Mucosa of rectum (tissue), 2 donors: ENCODE results near the gene SRL.

Experiments used
- H3K27ac ChIP-seq, 2 donors: one replicate each; pipeline ENCODE4 v1.7.0; 2013; ENCODE audit warnings: inconsistent platforms in 2 of 2, low read depth in 2 of 2, low read length in 2 of 2
- H3K27me3 ChIP-seq, 2 donors: one replicate each; pipeline ENCODE4 v1.7.0; 2013; ENCODE audit warnings: low read length in 2 of 2; ENCODE audit not compliant: control insufficient read depth in 2 of 2, insufficient read depth in 2 of 2
- H3K36me3 ChIP-seq, 2 donors: one replicate each; pipeline ENCODE4 v1.7.0; 2013; ENCODE audit warnings: low read length in 2 of 2; ENCODE audit not compliant: control insufficient read depth in 2 of 2, insufficient read depth in 2 of 2
- H3K4me1 ChIP-seq, 2 donors: one replicate each; pipeline ENCODE4 v1.7.0; 2013; ENCODE audit warnings: low read length in 2 of 2, mild to moderate bottlenecking in 1 of 2; ENCODE audit not compliant: control insufficient read depth in 2 of 2, insufficient read depth in 2 of 2
- H3K4me3 ChIP-seq, 2 donors: one replicate each; pipeline ENCODE4 v1.7.0; 2013; ENCODE audit warnings: low read length in 2 of 2
- H3K9ac ChIP-seq, 2 donors: one replicate each; pipeline ENCODE4 v1.7.0; 2013; ENCODE audit warnings: low read length in 2 of 2, low read depth in 1 of 2, mild to moderate bottlenecking in 1 of 2
- H3K9me3 ChIP-seq, 2 donors: one replicate each; pipeline ENCODE4 v1.7.0; 2013; ENCODE audit warnings: low read length in 2 of 2; ENCODE audit not compliant: control insufficient read depth in 2 of 2
- donor health status: healthy.
- donor health status: Normal muscosa, but diverticular disease.

Gene SRL

DNA sequence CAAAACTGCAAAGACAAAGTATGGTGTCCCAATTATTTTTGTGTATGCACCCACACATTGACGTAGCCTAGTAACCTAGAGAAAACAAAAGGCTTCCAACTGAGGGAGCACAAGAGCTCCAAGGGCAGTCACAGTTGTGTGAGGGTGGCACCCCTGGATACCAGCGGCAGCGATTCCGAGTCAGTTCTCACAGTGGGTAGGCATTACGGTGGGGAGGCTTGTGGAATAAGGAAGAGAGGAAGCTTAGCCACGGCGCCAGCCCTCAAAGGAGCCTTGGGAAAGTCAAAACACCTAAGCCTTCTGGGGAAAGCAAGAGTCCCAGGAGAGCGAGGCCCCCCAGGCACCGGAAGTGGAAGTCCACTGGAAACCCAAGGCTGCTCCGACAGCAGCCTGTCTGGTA, 94.6 kb downstream of the SRL start:
- no peak overlapping the region for H3K27ac ChIP-seq
- H3K9me3 ChIP-seq = no peaks in the 10 kb centered on the region
- no peaks in the 10 kb centered on the region for H3K4me1 ChIP-seq
- H3K9ac ChIP-seq = no peak overlapping the region
- peaks cover 0 to 3% of the 10 kb centered on the region in 2 donors for H3K27me3 ChIP-seq
- no peaks in the 10 kb centered on the region for H3K36me3 ChIP-seq
- H3K4me3 ChIP-seq = no peak overlapping the region

DNA sequence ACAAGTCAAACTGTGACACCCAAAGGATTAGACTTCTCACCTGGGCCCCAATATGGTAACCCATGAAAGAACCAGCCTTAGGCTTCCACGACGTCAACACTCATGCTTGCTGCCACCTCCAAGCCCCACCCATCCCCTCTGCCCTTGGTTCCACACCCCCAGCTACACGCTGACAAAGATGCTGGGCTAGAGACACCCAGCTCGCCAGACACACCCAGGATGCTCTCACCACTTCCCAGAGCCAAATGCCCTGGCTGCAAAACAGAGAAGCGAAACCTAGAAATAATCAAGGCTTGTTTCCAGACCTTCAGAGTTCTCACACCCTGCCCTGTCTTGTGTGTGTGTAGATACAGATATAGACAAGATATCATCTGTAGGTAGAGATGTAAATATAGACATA, 99.6 kb downstream of the SRL start:
- no peak overlapping the region for H3K9ac ChIP-seq
- H3K9me3 ChIP-seq = no peaks in the 10 kb centered on the region
- no peaks in the 10 kb centered on the region for H3K27me3 ChIP-seq
- H3K4me1 ChIP-seq = no peaks in the 10 kb centered on the region
- H3K27ac ChIP-seq = no peak overlapping the region
- H3K36me3 ChIP-seq = no peaks in the 10 kb centered on the region
- H3K4me3 ChIP-seq = no peak overlapping the region

DNA sequence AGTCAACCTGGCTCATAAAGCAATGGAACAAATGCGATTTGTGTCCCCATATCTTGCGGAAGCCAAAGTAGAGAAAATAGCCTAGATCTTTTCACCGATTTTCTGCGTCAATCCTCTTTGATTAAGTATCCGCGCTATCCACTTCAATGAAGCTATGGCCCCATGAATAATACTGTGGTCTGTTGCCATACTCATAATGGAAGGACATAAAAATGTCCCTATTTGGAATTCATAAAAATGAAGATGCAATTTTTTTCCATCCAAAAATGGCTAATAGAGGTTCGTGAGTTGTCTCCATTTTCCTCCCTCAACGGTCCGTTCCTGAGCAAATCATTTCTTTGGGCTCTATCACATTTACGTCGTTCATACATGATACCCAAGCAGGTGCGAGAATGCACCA, 100.3 kb downstream of the SRL start:
- H3K4me3 ChIP-seq = no peak overlapping the region
- H3K27me3 ChIP-seq = no peaks in the 10 kb centered on the region
- no peaks in the 10 kb centered on the region for H3K4me1 ChIP-seq
- no peak overlapping the region for H3K9ac ChIP-seq
- H3K9me3 ChIP-seq = no peaks in the 10 kb centered on the region
- no peaks in the 10 kb centered on the region for H3K36me3 ChIP-seq
- H3K27ac ChIP-seq = no peak overlapping the region

DNA sequence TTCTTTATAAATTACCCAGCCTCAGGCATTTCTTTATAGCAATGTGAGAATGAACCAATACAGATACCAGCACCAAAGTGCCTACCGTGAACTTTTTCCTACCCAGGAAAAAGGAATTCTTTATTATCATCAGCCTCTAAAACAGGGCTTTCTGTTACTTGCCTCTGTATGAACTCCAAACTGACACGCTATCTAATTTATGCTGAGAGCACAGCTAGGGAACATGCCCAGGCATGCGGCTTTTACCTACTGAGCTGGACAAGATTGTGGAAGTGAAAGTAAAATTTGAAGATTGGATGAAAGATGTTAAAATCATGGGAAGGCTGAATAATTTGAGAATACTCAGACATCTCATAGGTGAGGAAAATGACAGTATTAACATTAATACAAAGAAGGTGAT, 101.2 kb downstream of the SRL start:
- H3K9ac ChIP-seq = no peak overlapping the region
- H3K36me3 ChIP-seq = no peaks in the 10 kb centered on the region
- no peak overlapping the region for H3K4me3 ChIP-seq
- H3K27me3 ChIP-seq = no peaks in the 10 kb centered on the region
- no peaks in the 10 kb centered on the region for H3K9me3 ChIP-seq
- H3K27ac ChIP-seq = no peak overlapping the region
- H3K4me1 ChIP-seq = peaks cover 0 to 4% of the 10 kb centered on the region in 2 donors

DNA sequence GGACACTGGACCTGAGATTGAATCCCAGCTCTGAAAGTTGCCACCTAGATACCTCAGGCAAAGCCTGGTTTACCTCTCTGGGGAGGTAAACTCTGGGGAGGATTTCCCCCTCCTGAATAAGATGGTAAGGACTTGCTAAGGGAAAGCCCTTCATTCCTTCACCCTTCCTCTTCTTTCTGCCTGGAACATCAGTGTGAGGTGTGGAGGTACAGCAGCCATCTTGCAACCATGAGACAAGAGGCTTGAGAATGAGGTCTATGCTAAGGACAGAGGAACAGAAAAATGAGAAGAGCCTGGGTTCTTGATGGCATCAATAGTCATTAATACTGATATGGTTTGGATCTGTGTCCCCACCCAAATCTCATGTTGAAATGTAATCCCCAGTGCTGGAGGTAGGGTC, 101.9 kb downstream of the SRL start:
- no peak overlapping the region for H3K9ac ChIP-seq
- H3K27me3 ChIP-seq = no peaks in the 10 kb centered on the region
- peaks cover 0 to 4% of the 10 kb centered on the region in 2 donors for H3K4me1 ChIP-seq
- H3K9me3 ChIP-seq = no peaks in the 10 kb centered on the region
- no peaks in the 10 kb centered on the region for H3K36me3 ChIP-seq
- H3K4me3 ChIP-seq = no peak overlapping the region
- H3K27ac ChIP-seq = no peak overlapping the region
